ENCODE data around the gene ZNF792.
"Not testable (repeated sequence)": the region's sequence is repeated elsewhere in the genome, so short reads cannot be mapped to it uniquely, and the experiment has no call there.

Gene ZNF792

GRCh38 chr19:34967551-34967950 lies 3.5 kb upstream of the ZNF792 start:
- Histone ChIP-seq H2BK120ac (ENCODE audit: low read depth, low read length) (no peak overlapping the region), H3K9ac (ENCODE audit: low read length) (no peak overlapping the region), H2BK5ac (ENCODE audit: low read depth, low read length, poor library complexity, severe bottlenecking) (no peak overlapping the region), H3K18ac (ENCODE audit: low read depth in 1 of 2, low read length in 2 of 2) (no peak overlapping the region), H3K4me3 (ENCODE audit: insufficient read depth in 1 of 2, low read depth in 1 of 2, low read length in 2 of 2) (no peak overlapping the region), H3K14ac (ENCODE audit: low read length in 2 of 2) (no peak overlapping the region), H2AK5ac (ENCODE audit: low read length, severe bottlenecking) (no peak overlapping the region), H3K4me2 (ENCODE audit: low read length, poor library complexity, severe bottlenecking) (no peak overlapping the region), H3K79me1 (replicated peaks; ENCODE audit: low read length, poor library complexity, severe bottlenecking) (peaks cover 3% of the 10 kb centered on the region), H3K4me1 (ENCODE audit: control insufficient read depth, insufficient read depth, low read depth, low read length) (peaks cover 6% of the 10 kb centered on the region), H4K91ac (ENCODE audit: low read length) (no peak overlapping the region), H2BK15ac (ENCODE audit: low read depth, poor library complexity, severe bottlenecking) (no peak overlapping the region), H4K8ac (ENCODE audit: low read length) (no peak overlapping the region), H2AFZ (ENCODE audit: low read depth, low read length) (no peak overlapping the region), H2BK12ac (ENCODE audit: low read length in 2 of 2) (no peak overlapping the region), H3K9me3 (ENCODE audit: control insufficient read depth, low read length) (peaks cover 6% of the 10 kb centered on the region), H3K23ac (ENCODE audit: low read length in 2 of 2) (no peak overlapping the region), H3K27ac (ENCODE audit: low read length, poor library complexity, severe bottlenecking) (no peak overlapping the region), H3K27me3 (ENCODE audit: control insufficient read depth in 1 of 2, insufficient read depth in 1 of 2, low read length in 2 of 2) (peaks cover 4 to 9% of the 10 kb centered on the region in 2 experiments), H3K36me3 (ENCODE audit: control insufficient read depth in 1 of 2, insufficient read depth in 2 of 2, low read depth in 1 of 2, low read length in 2 of 2) (no peaks in the 10 kb centered on the region), H3K4ac (ENCODE audit: low read depth in 1 of 2, low read length in 2 of 2) (no peak overlapping the region)
- DNase-seq = no peak
- 76% methylated on average over 3 of the region's 6 CpGs for WGBS

GRCh38 chr19:34965505-34965904 lies 1.5 kb upstream of the ZNF792 start:
- not testable (repeated sequence) for H3K9me3 ChIP-seq (ENCODE audit: control insufficient read depth, low read length); H4K8ac ChIP-seq (ENCODE audit: low read length); H3K27me3 ChIP-seq (ENCODE audit: control insufficient read depth in 1 of 2, insufficient read depth in 1 of 2, low read length in 2 of 2); H3K36me3 ChIP-seq (ENCODE audit: control insufficient read depth in 1 of 2, insufficient read depth in 2 of 2, low read depth in 1 of 2, low read length in 2 of 2); H3K4me3 ChIP-seq (ENCODE audit: insufficient read depth in 1 of 2, low read depth in 1 of 2, low read length in 2 of 2); H2BK15ac ChIP-seq (ENCODE audit: low read depth, poor library complexity, severe bottlenecking); H2AFZ ChIP-seq (ENCODE audit: low read depth, low read length); H3K14ac ChIP-seq (ENCODE audit: low read length in 2 of 2); H2BK120ac ChIP-seq (ENCODE audit: low read depth, low read length); H2BK5ac ChIP-seq (ENCODE audit: low read depth, low read length, poor library complexity, severe bottlenecking); H4K91ac ChIP-seq (ENCODE audit: low read length); DNase-seq; H3K4me2 ChIP-seq (ENCODE audit: low read length, poor library complexity, severe bottlenecking); H2AK5ac ChIP-seq (ENCODE audit: low read length, severe bottlenecking); H3K18ac ChIP-seq (ENCODE audit: low read depth in 1 of 2, low read length in 2 of 2); H3K27ac ChIP-seq (ENCODE audit: low read length, poor library complexity, severe bottlenecking); H3K23ac ChIP-seq (ENCODE audit: low read length in 2 of 2); H2BK12ac ChIP-seq (ENCODE audit: low read length in 2 of 2); H3K4ac ChIP-seq (ENCODE audit: low read depth in 1 of 2, low read length in 2 of 2); H3K9ac ChIP-seq (ENCODE audit: low read length)
- H3K4me1 ChIP-seq (ENCODE audit: control insufficient read depth, insufficient read depth, low read depth, low read length) = peaks cover 16% of the 10 kb centered on the region
- peaks cover 12% of the 10 kb centered on the region for H3K79me1 ChIP-seq (replicated peaks; ENCODE audit: low read length, poor library complexity, severe bottlenecking)
- 82% methylated on average over 5 of the region's 5 CpGs for WGBS

GRCh38 chr19:34964598-34964997 lies 569 bp upstream of the ZNF792 start:
- no peak overlapping the region for H2BK120ac ChIP-seq (ENCODE audit: low read depth, low read length)
- peaks cover 0 to 9% of the 10 kb centered on the region in 2 experiments for H3K27me3 ChIP-seq (ENCODE audit: control insufficient read depth in 1 of 2, insufficient read depth in 1 of 2, low read length in 2 of 2)
- no peak overlapping the region for H2AFZ ChIP-seq (ENCODE audit: low read depth, low read length)
- H3K18ac ChIP-seq (ENCODE audit: low read depth in 1 of 2, low read length in 2 of 2) = no peak overlapping the region
- 13% methylated on average over 2 of the region's 6 CpGs for WGBS
- no peak overlapping the region for H2AK5ac ChIP-seq (ENCODE audit: low read length, severe bottlenecking)
- H2BK5ac ChIP-seq (ENCODE audit: low read depth, low read length, poor library complexity, severe bottlenecking) = no peak overlapping the region
- H3K36me3 ChIP-seq (ENCODE audit: control insufficient read depth in 1 of 2, insufficient read depth in 2 of 2, low read depth in 1 of 2, low read length in 2 of 2) = peaks cover 9 to 17% of the 10 kb centered on the region in 2 experiments
- no peak for DNase-seq
- no peak overlapping the region for H3K4ac ChIP-seq (ENCODE audit: low read depth in 1 of 2, low read length in 2 of 2)
- H3K4me1 ChIP-seq (ENCODE audit: control insufficient read depth, insufficient read depth, low read depth, low read length) = peaks cover 20% of the 10 kb centered on the region
- H3K9me3 ChIP-seq (ENCODE audit: control insufficient read depth, low read length) = peaks cover 17% of the 10 kb centered on the region
- no peak overlapping the region for H3K14ac ChIP-seq (ENCODE audit: low read length in 2 of 2)
- H3K79me1 ChIP-seq (replicated peaks; ENCODE audit: low read length, poor library complexity, severe bottlenecking) = peaks cover 14% of the 10 kb centered on the region
- H3K9ac ChIP-seq (ENCODE audit: low read length) = peak overlapping the region; percentile 82
- H4K8ac ChIP-seq (ENCODE audit: low read length) = no peak overlapping the region
- no peak overlapping the region for H4K91ac ChIP-seq (ENCODE audit: low read length)
- no peak overlapping the region for H2BK12ac ChIP-seq (ENCODE audit: low read length in 2 of 2)
- H2BK15ac ChIP-seq (ENCODE audit: low read depth, poor library complexity, severe bottlenecking) = no peak overlapping the region
- no peak overlapping the region for H3K27ac ChIP-seq (ENCODE audit: low read length, poor library complexity, severe bottlenecking)
- no peak overlapping the region for H3K23ac ChIP-seq (ENCODE audit: low read length in 2 of 2)
- H3K4me3 ChIP-seq (ENCODE audit: insufficient read depth in 1 of 2, low read depth in 1 of 2, low read length in 2 of 2) = no peak overlapping the region
- no peak overlapping the region for H3K4me2 ChIP-seq (ENCODE audit: low read length, poor library complexity, severe bottlenecking)

GRCh38 chr19:34962687-34963572 lies 1.1 kb downstream of the ZNF792 start:
- peak overlapping the region in 1 of 2 experiments; percentile 82 for H3K18ac ChIP-seq (ENCODE audit: low read depth in 1 of 2, low read length in 2 of 2)
- H3K4ac ChIP-seq (ENCODE audit: low read depth in 1 of 2, low read length in 2 of 2) = peak overlapping the region; percentile 1 to 74
- peak overlapping the region; percentile 82 for H3K9ac ChIP-seq (ENCODE audit: low read length)
- H2BK12ac ChIP-seq (ENCODE audit: low read length in 2 of 2) = peak overlapping the region; percentile 5 to 33
- peak overlapping the region; percentile 6 for H2BK15ac ChIP-seq (ENCODE audit: low read depth, poor library complexity, severe bottlenecking)
- peak overlapping the region in 1 of 2 experiments; percentile 78 for H3K14ac ChIP-seq (ENCODE audit: low read length in 2 of 2)
- no peak overlapping the region for H2AK5ac ChIP-seq (ENCODE audit: low read length, severe bottlenecking)
- H4K91ac ChIP-seq (ENCODE audit: low read length) = no peak overlapping the region
- peak overlapping the region in 1 of 2 experiments; percentile 84 for H3K23ac ChIP-seq (ENCODE audit: low read length in 2 of 2)
- no peak overlapping the region for H2BK120ac ChIP-seq (ENCODE audit: low read depth, low read length)
- H3K79me1 ChIP-seq (replicated peaks; ENCODE audit: low read length, poor library complexity, severe bottlenecking) = peaks cover 18% of the 10 kb centered on the region
- H2BK5ac ChIP-seq (ENCODE audit: low read depth, low read length, poor library complexity, severe bottlenecking) = no peak overlapping the region
- H3K27ac ChIP-seq (ENCODE audit: low read length, poor library complexity, severe bottlenecking) = no peak overlapping the region
- H3K4me3 ChIP-seq (ENCODE audit: insufficient read depth in 1 of 2, low read depth in 1 of 2, low read length in 2 of 2) = peak overlapping the region; percentile 87 to 92
- H3K4me1 ChIP-seq (ENCODE audit: control insufficient read depth, insufficient read depth, low read depth, low read length) = peaks cover 20% of the 10 kb centered on the region
- H3K9me3 ChIP-seq (ENCODE audit: control insufficient read depth, low read length) = peaks cover 33% of the 10 kb centered on the region
- H2AFZ ChIP-seq (ENCODE audit: low read depth, low read length) = peak overlapping the region; percentile 92
- peak overlapping the region; percentile 32 for H4K8ac ChIP-seq (ENCODE audit: low read length)
- no peaks in the 10 kb centered on the region for H3K27me3 ChIP-seq (ENCODE audit: control insufficient read depth in 1 of 2, insufficient read depth in 1 of 2, low read length in 2 of 2)
- H3K4me2 ChIP-seq (ENCODE audit: low read length, poor library complexity, severe bottlenecking) = peak overlapping the region; percentile 74
- peak; percentile 30 for DNase-seq
- WGBS = 23% methylated on average over 14 of the region's 14 CpGs
- peaks cover 26 to 34% of the 10 kb centered on the region in 2 experiments for H3K36me3 ChIP-seq (ENCODE audit: control insufficient read depth in 1 of 2, insufficient read depth in 2 of 2, low read depth in 1 of 2, low read length in 2 of 2)

Measured in mesenchymal stem cell (in vitro differentiated cells and primary cell).